ENCODE results near the gene SSTR3.
"Not testable (repeated sequence)": the region's sequence is repeated elsewhere in the genome, so short reads cannot be mapped to it uniquely, and the experiment has no call there.

SSTR3 gene

DNA sequence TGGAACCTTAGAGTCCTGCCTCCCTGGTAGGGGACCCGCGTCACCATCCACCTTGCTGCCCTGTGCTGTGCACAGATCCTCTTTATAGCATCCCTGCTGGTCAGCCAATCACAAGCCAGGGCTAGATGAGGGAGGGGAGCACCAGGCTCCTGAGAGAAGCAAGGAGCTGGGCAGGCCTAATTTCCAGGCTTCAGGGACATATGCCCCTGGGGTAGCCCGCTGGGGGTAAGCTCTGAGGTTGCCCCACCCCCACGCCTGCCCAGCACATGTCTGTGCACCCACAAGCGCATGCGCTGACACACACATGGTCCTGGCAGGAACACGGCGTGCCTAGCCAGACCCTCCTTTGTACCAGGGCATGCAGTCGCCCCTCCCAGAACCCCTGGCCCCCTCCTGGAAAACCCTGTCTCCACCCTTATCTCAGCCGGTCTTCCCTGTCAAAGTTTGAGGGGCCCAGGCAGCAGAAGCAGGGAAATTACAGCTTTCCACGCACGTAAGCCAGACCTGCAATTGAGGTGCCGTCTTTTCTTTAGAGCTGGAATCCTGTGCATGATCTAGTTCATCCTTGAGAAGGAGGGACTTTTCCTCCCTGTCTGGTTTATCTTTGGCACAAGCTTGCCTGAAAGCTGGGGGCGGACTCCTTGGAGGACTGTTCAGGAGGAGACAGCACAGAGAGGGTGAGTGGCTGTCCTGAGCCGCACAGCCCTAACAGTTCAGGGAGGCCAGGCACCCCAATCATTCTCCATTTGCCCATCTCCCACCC lies 2.1 kb downstream of the SSTR3 start:
- DNase-seq (ENCODE audit: low spot score): no peak

DNA sequence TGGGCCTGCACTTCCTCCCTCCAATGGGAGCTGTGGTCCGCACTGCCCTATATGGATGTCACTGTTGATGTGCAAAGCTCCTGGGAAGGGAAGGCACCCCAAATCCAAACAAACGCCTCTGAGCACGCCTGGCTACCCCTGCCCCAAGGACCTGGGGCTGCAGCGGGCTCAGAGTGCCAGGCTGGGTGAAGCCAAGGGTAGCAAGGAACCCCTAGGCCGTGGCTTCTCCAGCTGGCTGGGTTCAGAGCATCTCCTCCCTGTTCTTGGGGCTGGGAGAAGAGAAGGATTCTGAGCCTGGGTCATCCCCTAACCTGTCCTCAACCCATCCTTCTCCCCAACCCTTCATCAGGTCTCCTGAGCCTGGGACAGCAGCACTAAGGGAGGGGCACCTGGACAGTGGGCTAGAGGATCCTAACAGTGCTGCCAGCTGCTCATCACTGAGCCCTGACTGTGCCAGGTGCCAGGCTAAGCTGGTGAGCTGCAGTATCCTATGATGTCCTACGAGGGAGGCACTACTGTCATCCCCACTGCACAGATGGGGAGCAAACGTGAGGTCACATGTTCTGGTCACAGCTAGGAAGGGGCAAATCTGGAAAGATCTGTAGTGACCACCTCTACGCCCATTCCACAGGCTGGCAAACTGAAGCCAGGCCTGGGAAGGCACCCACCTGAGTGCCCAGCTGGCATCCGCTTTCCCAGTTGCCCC lies 3.0 kb downstream of the SSTR3 start:
- DNase-seq (ENCODE audit: low spot score): no peak

DNA sequence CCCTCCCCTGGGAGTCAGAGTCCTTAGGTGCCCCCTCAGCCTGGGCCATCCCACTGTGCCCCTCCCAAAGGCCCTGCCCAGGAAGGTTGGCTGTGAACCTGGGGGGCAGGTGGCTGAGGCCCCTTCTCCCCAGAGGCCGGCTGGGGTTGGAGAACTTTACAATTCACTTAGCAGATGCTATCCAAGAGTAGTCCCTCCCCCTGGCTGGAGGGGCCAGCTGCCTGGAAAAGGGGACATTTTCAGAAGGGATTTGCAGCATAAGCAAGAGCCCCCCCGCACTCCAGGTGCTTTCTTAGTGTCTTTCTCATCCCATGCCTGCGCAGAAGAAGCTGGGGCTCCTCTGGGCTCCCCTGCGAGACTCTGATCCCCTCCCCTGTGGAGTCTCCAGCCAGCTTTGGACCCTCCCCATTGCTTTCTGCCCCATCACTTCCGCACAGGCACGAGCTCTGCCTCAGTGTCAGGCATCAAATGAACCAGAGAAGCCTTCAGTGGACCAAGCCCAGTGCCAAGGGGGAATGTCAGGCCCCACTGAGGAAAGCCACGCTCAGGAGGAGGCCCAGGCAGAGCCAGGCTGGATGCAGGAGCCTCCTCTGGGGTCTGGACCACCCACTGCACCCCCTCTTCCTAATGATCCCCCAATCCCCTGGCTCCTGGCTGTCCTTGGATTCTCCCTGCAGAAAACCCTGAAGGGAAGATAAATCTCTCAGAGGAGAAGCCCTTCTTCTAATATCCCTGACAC lies 3.7 kb downstream of the SSTR3 start:
- no peak for DNase-seq (ENCODE audit: low spot score)

DNA sequence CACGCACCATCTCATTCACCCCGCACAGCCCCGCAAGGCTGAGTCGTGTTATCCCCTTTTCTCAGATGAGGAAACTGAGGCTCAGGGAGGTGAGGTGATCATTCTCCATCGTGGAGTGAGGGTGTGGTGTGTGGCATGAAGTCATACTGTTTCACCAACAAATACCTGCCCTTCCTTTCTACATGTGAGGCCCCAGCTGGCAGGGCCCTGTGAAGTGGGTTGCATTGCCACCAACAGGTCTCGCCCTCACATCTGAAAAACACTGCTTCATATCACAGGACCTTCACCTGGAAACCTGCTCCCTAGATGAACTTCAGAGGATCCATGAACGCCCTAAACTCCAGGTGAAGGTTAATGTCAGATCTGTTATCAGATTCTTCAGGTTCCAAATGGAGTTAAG lies 4.3 kb downstream of the SSTR3 start:
- DNase-seq (ENCODE audit: low spot score): no peak

DNA sequence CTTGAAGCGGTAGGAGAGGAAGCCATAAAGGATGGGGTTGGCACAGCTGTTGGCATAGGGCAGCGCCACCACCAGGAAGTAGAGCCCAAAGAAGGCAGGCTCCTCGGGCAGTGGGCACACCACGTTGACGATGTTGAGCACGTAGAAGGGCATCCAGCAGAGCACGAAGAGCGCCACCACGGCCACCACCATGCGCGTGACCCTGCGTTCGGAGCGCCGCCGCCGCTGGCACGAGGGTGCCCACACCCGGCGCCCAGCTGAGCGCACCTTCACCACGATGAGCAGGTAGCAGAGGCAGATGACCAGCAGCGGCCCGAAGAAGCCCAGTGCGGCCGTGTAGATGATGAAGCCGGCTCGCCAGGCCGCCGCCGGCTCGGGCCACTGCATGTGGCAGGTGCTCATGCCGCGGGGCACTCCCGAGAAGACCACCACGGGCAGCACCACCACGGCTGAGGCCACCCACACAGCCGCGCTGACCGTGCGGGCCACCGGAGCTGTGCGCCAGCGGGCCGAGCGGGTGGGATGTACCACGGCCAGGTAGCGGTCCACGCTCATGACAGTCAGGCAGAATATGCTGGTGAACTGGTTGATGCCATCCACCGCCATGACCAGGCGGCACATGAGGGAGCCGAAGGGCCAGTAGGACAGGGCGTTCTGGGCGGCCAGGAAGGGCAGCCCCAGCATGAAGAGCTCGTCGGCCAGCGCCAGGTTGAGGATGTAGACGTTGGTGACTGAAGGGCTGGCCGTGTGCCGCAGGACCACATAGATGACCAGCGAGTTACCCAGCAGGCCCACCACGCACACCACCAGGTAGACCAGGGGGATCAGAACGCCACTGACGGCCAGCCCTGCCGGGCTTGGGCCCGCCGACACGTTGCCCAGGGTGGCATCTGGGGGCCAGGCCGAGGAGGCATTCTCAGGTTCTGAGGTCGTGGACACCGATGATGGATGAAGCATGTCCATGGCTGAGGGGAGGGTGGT lies 5.1 kb downstream of the SSTR3 start:
- DNase-seq (ENCODE audit: low spot score): no peak

DNA sequence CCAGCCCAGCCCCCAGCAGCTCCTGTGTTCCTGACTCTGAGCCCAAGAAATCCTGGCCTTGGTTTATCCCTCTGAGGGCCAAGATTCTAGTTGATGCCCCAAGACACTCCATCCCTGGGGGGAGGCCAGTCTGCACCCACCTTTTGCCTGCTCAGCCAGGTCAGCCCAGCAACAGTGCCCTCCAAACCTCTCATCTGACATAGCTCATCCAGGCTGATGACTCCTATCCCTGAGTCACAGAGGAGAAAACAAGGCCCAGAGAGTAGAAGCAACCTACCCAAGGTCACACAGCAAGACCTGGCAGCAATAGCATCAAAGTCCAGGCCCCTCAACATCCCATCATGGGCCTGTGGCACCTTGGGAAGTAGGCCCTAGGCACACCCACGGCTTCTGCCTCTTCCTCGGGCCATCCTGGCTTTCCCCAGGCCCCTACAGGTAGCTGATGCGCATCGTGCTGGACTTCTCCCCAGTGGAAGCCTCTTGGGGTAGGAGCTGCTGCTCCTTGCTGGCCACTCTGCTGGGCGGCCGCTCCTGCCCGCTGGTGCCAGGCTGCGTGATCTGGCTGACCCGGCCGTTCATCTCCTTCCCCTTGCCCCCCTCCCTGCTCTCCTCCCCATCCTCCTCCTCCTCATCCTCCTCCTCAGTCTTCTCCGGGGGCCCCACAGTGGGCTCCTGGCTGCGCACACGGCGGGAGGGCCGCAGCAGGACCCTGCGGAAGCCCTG lies 6.0 kb downstream of the SSTR3 start:
- no peak for DNase-seq (ENCODE audit: low spot score)

DNA sequence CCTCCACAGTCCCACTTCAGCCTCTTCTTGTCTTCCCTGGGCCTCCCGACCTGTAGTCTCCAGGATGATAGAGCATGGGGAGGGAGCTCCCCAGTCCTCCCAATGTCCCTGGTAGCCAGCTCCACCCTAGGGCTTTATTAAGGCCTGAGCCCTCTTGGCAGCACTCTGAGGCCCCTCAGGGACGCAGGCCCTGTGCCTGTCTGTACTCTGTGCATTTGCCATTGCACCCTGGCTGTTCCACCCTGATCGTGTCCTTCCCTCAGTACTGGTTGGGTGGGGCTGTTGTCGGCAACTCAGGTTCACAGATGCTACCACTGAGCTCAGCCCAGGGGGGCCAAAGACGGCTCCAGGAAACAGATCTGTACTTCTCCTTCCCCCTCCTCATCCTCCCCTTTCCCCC lies 7.2 kb downstream of the SSTR3 start:
- no peak for DNase-seq (ENCODE audit: low spot score)

DNA sequence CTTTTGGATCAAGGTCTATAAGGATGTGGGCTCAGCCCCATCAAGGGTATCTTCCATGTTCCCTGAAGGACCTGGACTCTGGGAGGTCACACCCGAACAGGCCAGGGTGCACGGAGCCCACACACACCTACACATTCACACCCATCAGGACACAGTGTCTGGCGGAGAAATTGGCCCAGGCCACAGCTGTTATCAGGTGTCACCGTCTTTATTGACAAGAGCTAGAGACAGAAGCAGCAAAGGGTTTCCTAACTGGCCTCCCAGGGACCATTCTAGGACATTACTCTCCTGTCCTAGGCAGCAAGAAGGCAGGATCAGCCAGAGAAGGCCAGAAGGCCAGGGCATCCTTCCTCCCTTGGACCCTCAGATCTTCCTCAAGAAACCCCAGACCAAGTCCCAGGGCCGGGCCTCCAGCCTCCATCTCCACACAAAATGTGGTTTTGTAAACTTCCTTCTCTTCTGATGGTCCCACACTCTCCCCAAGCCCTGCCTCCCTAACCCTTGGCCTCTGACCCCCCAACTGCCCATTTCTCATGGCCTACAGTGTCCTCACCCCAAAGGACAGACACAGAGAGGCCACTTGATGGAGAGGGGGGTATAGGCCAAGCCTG lies 8.1 kb downstream of the SSTR3 start:
- no peak for DNase-seq (ENCODE audit: low spot score)

DNA sequence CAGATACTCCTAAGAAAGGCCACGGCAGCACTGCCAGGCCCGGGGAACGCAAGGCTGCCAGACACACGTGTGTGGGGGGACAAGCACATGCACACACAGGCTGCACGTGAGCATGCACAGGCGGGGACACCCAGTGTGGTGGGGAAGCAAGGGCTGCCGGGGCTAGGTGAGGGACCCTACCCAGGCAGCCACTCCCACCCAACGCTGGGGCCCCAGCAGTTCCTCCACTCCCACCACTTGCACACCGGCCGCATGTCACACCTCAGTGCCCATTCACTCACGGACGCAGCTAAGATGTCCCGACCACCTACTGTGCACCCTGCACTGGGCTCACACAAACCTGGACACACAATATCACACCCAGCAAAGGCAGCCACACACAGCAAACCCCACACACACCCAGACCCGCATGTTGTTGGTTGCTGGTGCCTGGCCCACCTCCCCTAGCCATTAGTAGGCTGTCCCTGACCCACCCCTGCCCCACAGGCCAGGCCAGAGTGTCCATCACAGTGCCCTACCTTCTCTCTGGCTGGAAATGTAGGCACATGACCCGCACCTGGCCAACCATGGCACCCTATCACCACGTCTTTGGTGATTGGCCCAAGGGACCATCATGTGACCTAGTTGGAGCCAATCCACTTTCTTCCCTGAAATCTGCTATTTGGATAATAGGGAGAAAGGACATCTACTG lies 8.8 kb downstream of the SSTR3 start:
- DNase-seq (ENCODE audit: low spot score): no peak

DNA sequence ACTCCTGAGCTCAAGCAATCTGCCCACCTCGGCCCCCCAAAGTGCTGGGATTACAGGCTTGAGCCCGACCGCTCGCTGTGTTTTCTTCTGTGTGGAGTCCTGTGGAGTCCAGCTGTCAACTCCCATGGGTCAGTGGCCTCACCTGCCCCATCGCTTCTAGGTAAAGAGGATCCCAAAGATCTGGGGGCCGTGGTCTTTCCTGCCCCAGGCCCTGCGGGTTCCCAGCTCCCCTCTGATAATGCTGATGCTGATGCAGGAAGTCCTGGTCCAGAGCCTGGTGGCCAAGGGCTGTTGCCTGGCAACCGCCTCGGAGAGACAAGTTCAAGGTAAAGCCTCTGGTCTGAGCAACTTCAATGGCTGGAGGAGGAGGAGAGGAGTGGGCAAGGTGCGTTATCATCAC lies 9.6 kb downstream of the SSTR3 start:
- DNase-seq (ENCODE audit: low spot score): no peak

DNA sequence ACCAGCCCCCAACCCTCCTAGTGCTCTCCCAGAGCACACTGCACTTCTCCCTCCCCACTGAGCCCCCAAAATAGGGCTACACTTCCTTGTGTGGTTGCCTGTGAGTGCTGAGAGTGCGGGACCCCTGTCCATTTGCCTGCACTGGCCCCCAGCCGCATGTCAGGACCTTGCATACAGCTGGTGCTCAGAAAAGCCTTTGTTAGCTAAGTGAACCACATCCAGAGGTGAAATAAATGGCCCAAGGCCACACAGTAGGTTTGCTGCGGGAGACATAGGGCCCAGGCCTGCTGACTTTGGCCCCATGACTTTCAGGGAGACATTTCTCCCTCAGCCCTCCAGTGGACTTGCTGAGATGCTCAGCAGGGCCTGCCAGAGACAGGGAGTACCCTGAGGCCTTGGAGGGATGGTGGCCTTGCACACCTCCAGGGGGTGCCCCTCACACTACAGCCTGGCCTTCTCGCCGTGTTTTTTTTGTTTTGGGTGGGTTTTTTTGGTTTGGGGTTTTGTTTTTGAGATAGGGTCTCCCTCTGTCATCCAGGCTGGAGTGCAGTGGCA lies 10.2 kb downstream of the SSTR3 start:
- no peak for DNase-seq (ENCODE audit: low spot score)

DNA sequence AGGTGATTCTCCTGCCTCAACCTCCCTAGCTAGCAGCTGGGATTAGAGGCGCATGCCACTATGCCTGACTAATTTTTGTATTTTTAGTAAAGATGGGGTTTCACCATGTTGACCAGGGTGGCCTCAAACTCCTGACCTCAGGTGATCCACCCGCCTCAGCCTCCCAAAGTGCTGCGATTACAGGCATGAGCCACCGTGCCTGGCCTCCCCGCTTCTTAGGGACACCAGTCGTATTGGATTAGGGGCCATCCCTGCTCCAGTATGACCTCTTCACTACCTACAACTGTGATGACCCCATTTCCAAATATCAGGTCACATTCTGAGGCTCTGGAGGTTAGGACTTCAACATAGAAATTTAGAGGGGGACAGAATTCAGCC lies 10.8 kb downstream of the SSTR3 start:
- DNase-seq (ENCODE audit: low spot score): not testable (repeated sequence)

DNA sequence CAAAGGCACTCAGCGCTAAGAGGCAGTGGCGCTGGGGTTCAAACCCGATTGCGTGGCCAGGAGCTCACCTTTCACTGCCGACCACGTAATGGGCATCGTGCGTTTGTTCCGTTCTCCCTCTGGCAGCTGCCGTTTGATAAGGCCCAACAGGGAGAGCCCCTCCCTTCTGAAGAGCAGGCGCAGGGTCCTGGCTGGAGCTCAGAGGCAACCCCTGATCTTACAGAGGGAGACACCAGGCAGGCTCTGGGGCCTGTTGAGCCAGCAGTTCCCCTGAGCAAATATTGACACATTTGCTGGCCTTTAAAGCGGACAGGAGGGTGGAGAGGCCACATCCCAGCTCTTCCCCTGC lies 12.5 kb downstream of the SSTR3 start:
- no peak for DNase-seq (ENCODE audit: low spot score)

DNA sequence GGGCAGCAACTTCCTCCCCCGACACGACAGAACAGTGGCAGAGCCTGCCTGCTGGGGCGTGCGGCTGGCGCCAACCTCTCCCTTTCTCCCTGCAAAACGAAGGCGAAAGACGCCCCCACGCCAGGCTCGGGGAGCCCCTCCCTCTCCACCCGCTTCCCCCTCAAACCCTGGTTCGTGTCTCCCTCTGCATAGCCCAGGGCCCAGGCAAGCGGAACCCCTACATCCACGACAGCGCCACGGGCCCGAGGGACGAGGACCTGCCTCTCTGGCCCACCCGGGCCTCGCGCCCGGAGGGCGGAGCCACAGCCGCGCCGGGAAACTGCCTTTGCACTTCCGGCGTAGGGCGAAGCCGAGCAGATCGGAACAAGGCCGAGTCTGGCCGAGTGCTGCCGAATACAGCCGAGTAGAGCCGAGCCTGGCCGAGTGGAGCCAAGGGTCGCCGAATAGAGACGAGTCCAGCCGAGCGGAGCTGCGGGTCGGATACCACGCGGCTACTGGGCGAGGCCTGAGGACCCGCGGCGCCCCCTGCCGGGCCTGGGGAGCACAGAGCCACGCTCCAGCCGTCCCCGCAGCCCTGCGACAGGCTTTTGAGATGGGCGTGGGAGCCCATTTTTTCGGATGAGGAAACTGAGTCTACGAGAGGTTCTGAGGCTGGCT lies 13.0 kb downstream of the SSTR3 start:
- DNase-seq (ENCODE audit: low spot score): peak; percentile 96

DNA sequence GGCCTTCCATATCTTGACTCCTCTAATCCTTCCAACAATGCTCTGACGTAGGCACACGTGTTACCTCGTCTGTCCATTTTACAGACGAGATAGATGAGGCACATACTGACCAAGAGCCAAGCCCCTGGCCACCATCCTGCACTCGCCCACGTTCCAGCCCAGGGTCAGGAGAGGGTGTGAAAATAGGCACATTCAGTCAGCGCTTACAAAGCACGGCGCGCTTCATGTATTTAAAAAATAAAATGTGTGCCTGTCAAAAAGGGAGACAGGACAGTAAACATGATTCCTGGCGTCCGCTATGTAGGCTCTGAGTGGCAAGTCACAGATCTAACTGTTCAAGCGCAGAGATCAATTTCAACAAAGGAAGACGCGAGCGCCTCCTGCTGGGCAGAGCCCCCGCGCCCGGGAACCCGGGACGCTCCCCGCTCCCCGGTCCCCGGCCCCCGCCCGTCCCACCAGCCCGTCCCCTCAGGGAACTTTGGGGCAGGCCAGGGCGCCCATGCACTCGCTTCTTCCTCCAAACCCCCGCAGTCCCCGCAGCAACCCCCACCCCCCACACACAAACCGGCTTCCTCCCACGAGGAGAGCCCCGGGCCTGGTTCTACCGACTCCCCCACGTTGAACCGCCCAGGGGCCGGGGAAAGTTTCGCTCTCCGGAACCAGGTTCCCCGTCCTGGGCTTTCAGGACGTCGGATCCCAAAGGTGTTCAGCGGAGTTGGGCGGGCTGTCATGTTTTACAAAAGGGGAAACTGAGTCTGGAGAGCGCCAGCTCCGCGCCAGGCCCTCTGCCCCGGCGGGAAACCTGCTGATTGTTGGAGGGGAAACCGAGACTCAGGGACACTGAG lies 13.8 kb downstream of the SSTR3 start:
- peak; percentile 68 for DNase-seq (ENCODE audit: low spot score)

DNA sequence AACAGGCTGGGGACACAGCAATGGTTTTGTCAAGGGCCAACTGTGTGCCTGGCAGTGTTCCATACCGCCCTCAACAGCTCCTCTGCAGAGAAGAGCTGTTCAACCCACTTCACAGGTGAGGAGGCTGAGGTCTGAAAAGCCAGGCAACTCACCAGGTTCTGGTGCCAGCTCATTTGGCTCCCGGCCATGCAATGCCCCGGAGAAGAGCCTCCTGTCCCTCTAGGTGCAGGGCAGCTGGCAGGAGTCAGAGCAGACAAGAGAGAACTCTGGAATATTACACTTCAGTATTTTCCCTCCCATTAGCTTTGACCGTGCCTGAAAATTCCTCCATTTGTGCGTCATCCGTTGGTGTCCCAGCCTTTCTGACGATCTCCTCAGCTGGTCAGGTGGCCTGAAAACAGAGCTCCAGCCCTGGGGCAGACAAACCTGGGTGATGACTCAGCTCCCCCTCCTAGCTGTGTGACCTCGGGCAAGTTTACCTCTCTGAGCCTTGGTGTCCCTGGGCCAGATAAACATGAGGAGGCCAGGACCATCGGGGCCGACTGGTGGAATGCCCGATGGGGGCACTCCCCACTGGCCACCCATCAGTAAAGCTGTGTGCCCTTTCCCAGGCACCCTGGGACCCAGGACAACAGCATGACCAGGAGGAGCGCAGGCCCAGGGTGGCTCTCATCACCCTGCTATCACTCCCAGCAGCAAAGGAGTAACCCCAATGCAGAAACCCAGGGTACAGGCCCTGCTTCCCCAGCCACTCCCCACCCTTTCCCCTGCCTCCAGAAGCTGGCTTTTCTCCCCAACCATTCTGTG lies 14.6 kb downstream of the SSTR3 start:
- no peak for DNase-seq (ENCODE audit: low spot score)

Measured in kidney capillary endothelial cell (primary cell).